HCT116 (cell line): Measurements from ENCODE around the gene SLC30A9. TPM values are rescaled to one million over a fixed set of nuclear protein-coding genes. Genes with fewer than 3 reads are reported as not detected.

ENCODE experiments used
- ATAC-seq: fragments of 200-7000 bp; cut with Tn5 transposase; 2 replicates; pipeline ENCODE4 v1.9.1; 2020; ENCODE audit warnings: mild to moderate bottlenecking, moderate library complexity
- BruUV-seq: library from RNA; stranded (reverse); fragments of 400-500 nt; replicated peaks from 2 replicates; lab custom pipeline; 2021; lab: Mats Ljungman, UMichigan
- CTCF ChIA-PET: fragments of 300-600 bp; sonication (Branson Sonifier 250); formaldehyde crosslinking; loops from one replicate; lab custom pipeline; 2021; ENCODE audit warnings: antibody characterized with exemption; lab: Charles Lee
- POLR2A ChIA-PET: fragments of 300-600, 350-600 bp; sonication (Branson Sonifier 250); formaldehyde crosslinking; loops from one replicate; lab custom pipeline; 2021; ENCODE audit warnings: antibody characterized with exemption; lab: Charles Lee
- RAD21 ChIA-PET, 2 experiments: fragments of 300-600 bp; sonication (Branson Sonifier 250); formaldehyde crosslinking; loops; one replicate each; lab custom pipeline; 2023; ENCODE audit warnings: low total read pairs in 2 of 2; ENCODE audit not compliant: uncharacterized antibody in 2 of 2, unreplicated experiment in 2 of 2, low non-redundant PET in 1 of 2; lab: Charles Lee
- DNase-seq: peaks from one replicate; pipeline ENCODE4 v3.0.0-alpha.2; 2010; ENCODE audit warnings: low read depth, low spot score
- H2AFZ ChIP-seq: fragments of 200-600 bp; shearing (Covaris generic), sonication (generic); 2 replicates; pipeline ENCODE4 v1.6.1; 2017; ENCODE audit warnings: low read depth, mixed run types, mixed read lengths, antibody characterized with exemption, low read length; ENCODE audit not compliant: poor library complexity, severe bottlenecking
- H3K27ac ChIP-seq: 2 replicates; pipeline ENCODE4 v1.5.1; 2012; ENCODE audit warnings: low read depth, low read length
- H3K27me3 ChIP-seq: fragments of 200-600 bp; sonication (generic); 2 replicates; pipeline ENCODE4 v1.6.1; 2016; ENCODE audit warnings: mixed run types, low read length, mixed read lengths; ENCODE audit not compliant: insufficient read depth
- H3K36me3 ChIP-seq, 2 experiments: fragments of 200-500 bp in 1 of 2; fragments of 200-600 bp in 1 of 2; sonication (Bioruptor generic) in 1 of 2; sonication (generic) in 1 of 2; 2 replicates each; pipeline versions ENCODE4 v1.5.1 to v1.6.1; 2014 to 2016; ENCODE audit warnings: low read length in 2 of 2, inconsistent platforms in 1 of 2, mixed read lengths in 1 of 2, mixed run types in 1 of 2; ENCODE audit not compliant: insufficient read depth in 2 of 2, control insufficient read depth in 1 of 2
- H3K4me1 ChIP-seq, 2 experiments: fragments of 200-600 bp in 1 of 2; sonication (generic) in 1 of 2; 2 replicates each; pipeline versions ENCODE4 v1.5.1 to v1.6.1; 2012 to 2017; ENCODE audit warnings: low read length in 2 of 2, inconsistent platforms in 1 of 2, mild to moderate bottlenecking in 1 of 2, mixed read lengths in 1 of 2, mixed run types in 1 of 2, moderate library complexity in 1 of 2; ENCODE audit not compliant: insufficient read depth in 2 of 2, control insufficient read depth in 1 of 2
- H3K4me2 ChIP-seq: fragments of 200-600 bp; sonication (generic); 2 replicates; pipeline ENCODE4 v1.6.1; 2017; ENCODE audit warnings: mixed run types, low read length, mixed read lengths
- H3K4me3 ChIP-seq, 2 experiments: fragments of 200-600 bp in 1 of 2; sonication (generic) in 1 of 2; replicated peaks in 1 of 2; 2 replicates each; pipeline ENCODE4 v1.5.1; 2011 to 2016; ENCODE audit warnings: low read length in 2 of 2, control low read depth in 1 of 2, low read depth in 1 of 2, mild to moderate bottlenecking in 1 of 2, mixed read lengths in 1 of 2, mixed run types in 1 of 2
- H3K79me2 ChIP-seq: fragments of 200-600 bp; sonication (generic); 2 replicates; pipeline ENCODE4 v1.6.1; 2017; ENCODE audit warnings: mild to moderate bottlenecking, mixed run types, low read length, moderate library complexity, mixed read lengths; ENCODE audit not compliant: insufficient read depth
- H3K9ac ChIP-seq: fragments of 200-600 bp; sonication (generic); 2 replicates; pipeline ENCODE4 v1.6.1; 2016; ENCODE audit warnings: low read length, mixed read lengths
- H3K9me2 ChIP-seq: fragments of 200-600 bp; sonication (generic), shearing (Covaris generic); 2 replicates; pipeline ENCODE4 v1.6.1; 2017; ENCODE audit warnings: mixed run types, mild to moderate bottlenecking, moderate library complexity; ENCODE audit not compliant: insufficient read depth
- H3K9me3 ChIP-seq, 2 experiments: fragments of 200-500 bp in 1 of 2; fragments of 200-600 bp in 1 of 2; sonication (Bioruptor generic) in 1 of 2; sonication (generic) in 1 of 2; 2 replicates each; pipeline ENCODE4 v1.6.1; 2014 to 2017; ENCODE audit warnings: low read length in 2 of 2, mixed read lengths in 2 of 2, inconsistent platforms in 1 of 2, low read depth in 1 of 2, mild to moderate bottlenecking in 1 of 2, mixed run types in 1 of 2, moderate library complexity in 1 of 2; ENCODE audit not compliant: control insufficient read depth in 1 of 2, insufficient read depth in 1 of 2
- H4K20me1 ChIP-seq: fragments of 200-600 bp; sonication (generic), shearing (Covaris generic); 2 replicates; pipeline ENCODE4 v1.6.1; 2017; ENCODE audit warnings: mixed run types, mild to moderate bottlenecking, moderate library complexity; ENCODE audit not compliant: insufficient read depth
- ATF3 ChIP-seq: IDR thresholded peaks from 2 replicates; pipeline ENCODE4 v1.6.1; 2012
- CBX3 ChIP-seq: IDR thresholded peaks from 2 replicates; pipeline ENCODE4 v1.6.1; 2012; ENCODE audit warnings: low read depth
- CTCF ChIP-seq, 3 experiments: fragments of 200-600 bp in 1 of 3; sonication (generic) in 1 of 3; IDR thresholded peaks in 2 of 3; conservative IDR thresholded peaks in 1 of 3; 2 replicates each; pipeline ENCODE4 v1.5.1; 2012 to 2017; ENCODE audit warnings: low read depth in 2 of 3, low read length in 2 of 3, antibody characterized with exemption in 1 of 3, borderline replicate concordance in 1 of 3, control low read depth in 1 of 3, mild to moderate bottlenecking in 1 of 3, mixed read lengths in 1 of 3, mixed run types in 1 of 3, moderate library complexity in 1 of 3; ENCODE audit not compliant: insufficient read depth in 1 of 3
- ELF1 ChIP-seq: IDR thresholded peaks from 2 replicates; pipeline ENCODE4 v1.6.1; 2012; ENCODE audit warnings: low read depth, borderline replicate concordance
- EZH2 ChIP-seq: fragments of 200-600 bp; sonication (generic); IDR thresholded peaks from 2 replicates; pipeline ENCODE4 v1.6.1; 2017; ENCODE audit warnings: antibody characterized with exemption, mixed run types
- FOSL1 ChIP-seq: IDR thresholded peaks from 2 replicates; pipeline ENCODE4 v1.6.1; 2012; ENCODE audit warnings: low read depth
- JUND ChIP-seq: IDR thresholded peaks from 2 replicates; pipeline ENCODE4 v1.6.1; 2012
- POLR2A ChIP-seq: IDR thresholded peaks from 2 replicates; pipeline ENCODE4 v1.7.0; 2011; ENCODE audit warnings: borderline replicate concordance; ENCODE audit not compliant: insufficient read depth, insufficient read length; ENCODE audit errors: extremely low read depth
- RAD21 ChIP-seq: IDR thresholded peaks from 2 replicates; pipeline ENCODE4 v1.6.1; 2012; ENCODE audit warnings: low read depth, mild to moderate bottlenecking
- SIN3A ChIP-seq: IDR thresholded peaks from 2 replicates; pipeline ENCODE4 v1.6.1; 2012; ENCODE audit warnings: low read depth
- SRF ChIP-seq: IDR thresholded peaks from 2 replicates; pipeline ENCODE4 v1.6.1; 2012; ENCODE audit warnings: low read depth
- YY1 ChIP-seq: IDR thresholded peaks from 2 replicates; pipeline ENCODE4 v1.6.1; 2011; ENCODE audit warnings: low read length, low read depth, moderate library complexity, mild to moderate bottlenecking; ENCODE audit not compliant: insufficient replicate concordance; ENCODE audit errors: extremely low read depth
- intact Hi-C: fragments of 100-400 bp; cut with micrococcal nuclease; formaldehyde crosslinking; loops from 2 replicates; pipeline ENCODE4 v1.10.0; 2022
- total RNA-seq: library from RNA; stranded (reverse); gene quantifications from one replicate; pipeline ENCODE4 v1.2.1, GENCODE V29; 2021; ENCODE audit not compliant: unreplicated experiment

SLC30A9 gene
- total RNA-seq, 1 experiment from 2014 or later: 67.4 TPM

DNA sequence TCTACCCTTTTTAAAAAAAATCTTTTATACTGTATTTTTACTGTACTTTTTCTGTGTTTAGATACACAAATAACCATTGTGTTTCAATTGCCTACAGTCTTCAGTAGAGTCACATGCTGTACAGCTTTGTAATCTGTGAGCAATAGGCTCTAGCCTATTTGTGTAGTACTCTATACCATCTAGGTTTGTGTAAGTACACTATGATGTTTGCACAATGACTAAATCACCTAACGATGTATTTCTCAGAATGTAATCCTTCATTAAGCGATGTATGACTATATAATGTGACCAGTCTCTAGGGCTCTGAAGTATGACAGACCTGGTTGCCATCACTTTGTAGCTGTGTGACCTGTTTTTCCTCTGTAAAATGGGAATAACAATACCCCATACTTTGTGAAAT, 22.9 kb upstream of the SLC30A9 start:
- intact Hi-C loops: no loop called here
- H3K4me2 ChIP-seq: no peak overlapping the region
- H3K27ac ChIP-seq: no peak overlapping the region
- no peaks in the 10 kb centered on the region for H3K4me1 ChIP-seq
- DNase-seq (no peak), ATAC-seq (no peak)
- no peaks in the 10 kb centered on the region for H4K20me1 ChIP-seq
- H3K79me2 ChIP-seq: no peaks in the 10 kb centered on the region
- no peak overlapping the region for H2AFZ ChIP-seq
- no peak overlapping the region for H3K9ac ChIP-seq
- ChIA-PET CTCF (interaction anchor here (1.2 kb wide), 1 partner anchor 274 kb away, joined by 3 read pairs; no protein-coding TSS in a partner anchor), RAD21 (no interaction called here), POLR2A (no interaction called here)
- BruUV-seq: no TSS peak
- no peak overlapping the region for H3K4me3 ChIP-seq
- H3K9me3 ChIP-seq: no peaks in the 10 kb centered on the region
- no peaks in the 10 kb centered on the region for H3K9me2 ChIP-seq
- no peaks in the 10 kb centered on the region for H3K36me3 ChIP-seq
- no peaks in the 10 kb centered on the region for H3K27me3 ChIP-seq
- TF ChIP-seq CBX3 (no peak), SIN3A (no peak), EZH2 (no peak), SRF (no peak), JUND (no peak), ELF1 (no peak), POLR2A (no peak), YY1 (no peak)

DNA sequence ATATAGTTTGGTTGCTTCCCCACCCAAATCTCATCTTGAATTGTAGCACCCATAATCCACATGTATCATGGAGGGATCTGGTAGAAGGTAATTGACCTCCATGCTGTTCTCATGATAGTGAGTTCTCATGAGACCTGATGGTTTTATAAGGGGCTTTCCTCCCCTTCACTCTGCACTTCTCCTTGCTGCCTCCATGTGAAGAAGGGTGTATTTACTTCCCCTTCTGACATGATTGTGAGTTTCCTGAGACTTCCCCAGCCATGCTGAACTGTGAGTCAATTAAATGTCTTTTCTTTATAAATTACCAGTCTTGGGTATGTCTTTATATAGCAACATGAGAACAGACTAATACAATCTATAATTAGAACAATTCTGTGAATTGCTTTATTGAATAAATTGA, 20.7 kb upstream of the SLC30A9 start:
- H4K20me1 ChIP-seq: no peaks in the 10 kb centered on the region
- H3K9me2 ChIP-seq: no peaks in the 10 kb centered on the region
- TF ChIP-seq ATF3: no peak
- TF ChIP-seq SRF: no peak
- no peak for TF ChIP-seq RAD21
- TF ChIP-seq CBX3: no peak
- no peak for TF ChIP-seq FOSL1
- TF ChIP-seq YY1: no peak
- TF ChIP-seq POLR2A: no peak
- TF ChIP-seq JUND: no peak
- TF ChIP-seq CTCF (IDR thresholded peaks at IDR 0.05 in 2 of 3, conservative IDR thresholded peaks at IDR 0.05 in 1 of 3; ENCODE audit: borderline replicate concordance in 1 of 3, insufficient read depth in 1 of 3, low read depth in 2 of 3, low read length in 2 of 3): no peak
- no peak overlapping the region for H2AFZ ChIP-seq
- H3K4me1 ChIP-seq: no peaks in the 10 kb centered on the region
- intact Hi-C loops: no loop called here
- H3K27ac ChIP-seq: no peak overlapping the region
- ATAC-seq (no peak), DNase-seq (no peak)
- RAD21 ChIA-PET: no interaction called here
- BruUV-seq: no TSS peak
- H3K27me3 ChIP-seq: no peaks in the 10 kb centered on the region
- H3K9ac ChIP-seq: no peak overlapping the region
- CTCF ChIA-PET: no interaction called here
- no peaks in the 10 kb centered on the region for H3K36me3 ChIP-seq
- H3K79me2 ChIP-seq: no peaks in the 10 kb centered on the region
- no peaks in the 10 kb centered on the region for H3K9me3 ChIP-seq
- POLR2A ChIA-PET: no interaction called here
- no peak overlapping the region for H3K4me3 ChIP-seq
- no peak overlapping the region for H3K4me2 ChIP-seq
